ENCODE measurements around the gene SH3GLB1.

DNA sequence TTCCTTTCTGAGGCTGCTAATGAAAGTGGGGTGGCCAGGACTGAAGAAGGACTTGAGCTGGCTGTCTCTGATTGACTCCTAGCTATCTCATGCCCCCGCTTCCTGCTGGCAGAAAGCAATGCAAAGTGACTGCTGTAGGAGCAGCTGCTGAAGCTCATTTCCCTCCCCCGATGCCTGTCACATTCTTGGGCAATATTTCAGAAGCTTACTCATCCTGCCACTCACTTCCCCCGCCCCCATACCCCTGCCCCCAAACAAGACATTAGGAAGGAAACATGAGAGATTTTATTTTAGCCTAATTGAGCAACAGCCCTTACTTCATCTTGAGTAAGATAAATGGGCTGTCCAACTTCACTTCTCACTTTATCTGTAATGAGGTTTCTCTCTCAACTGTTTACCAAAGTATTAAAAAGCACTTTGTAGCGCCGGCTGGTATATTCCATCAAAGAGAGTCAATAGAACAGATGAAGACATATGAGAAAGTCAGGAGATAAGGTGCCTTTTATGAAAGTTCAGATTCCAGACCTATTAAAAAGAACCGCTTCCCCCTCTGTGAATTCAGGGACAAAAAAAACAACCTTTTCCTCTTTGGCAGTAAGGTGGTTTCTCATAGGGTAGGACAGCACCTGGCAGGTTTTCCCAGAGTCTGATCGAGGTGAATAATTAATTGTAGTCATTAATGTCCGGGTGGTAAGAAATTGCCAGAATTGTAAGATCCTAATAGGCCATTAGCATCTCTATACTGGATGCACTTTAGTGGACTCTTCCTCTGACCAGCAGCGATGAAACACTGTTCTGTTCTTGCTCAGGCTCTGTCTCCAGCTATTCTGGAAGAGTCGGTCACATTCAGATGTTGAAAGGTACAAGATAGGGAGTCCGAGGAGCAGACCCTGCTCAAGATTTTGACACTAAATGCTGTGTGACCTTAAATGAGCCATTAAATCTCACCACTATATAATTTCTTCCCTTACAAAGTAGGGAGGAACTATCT lies 70.2 kb downstream of the SH3GLB1 start:
- TF ChIP-seq, protein P1, sequence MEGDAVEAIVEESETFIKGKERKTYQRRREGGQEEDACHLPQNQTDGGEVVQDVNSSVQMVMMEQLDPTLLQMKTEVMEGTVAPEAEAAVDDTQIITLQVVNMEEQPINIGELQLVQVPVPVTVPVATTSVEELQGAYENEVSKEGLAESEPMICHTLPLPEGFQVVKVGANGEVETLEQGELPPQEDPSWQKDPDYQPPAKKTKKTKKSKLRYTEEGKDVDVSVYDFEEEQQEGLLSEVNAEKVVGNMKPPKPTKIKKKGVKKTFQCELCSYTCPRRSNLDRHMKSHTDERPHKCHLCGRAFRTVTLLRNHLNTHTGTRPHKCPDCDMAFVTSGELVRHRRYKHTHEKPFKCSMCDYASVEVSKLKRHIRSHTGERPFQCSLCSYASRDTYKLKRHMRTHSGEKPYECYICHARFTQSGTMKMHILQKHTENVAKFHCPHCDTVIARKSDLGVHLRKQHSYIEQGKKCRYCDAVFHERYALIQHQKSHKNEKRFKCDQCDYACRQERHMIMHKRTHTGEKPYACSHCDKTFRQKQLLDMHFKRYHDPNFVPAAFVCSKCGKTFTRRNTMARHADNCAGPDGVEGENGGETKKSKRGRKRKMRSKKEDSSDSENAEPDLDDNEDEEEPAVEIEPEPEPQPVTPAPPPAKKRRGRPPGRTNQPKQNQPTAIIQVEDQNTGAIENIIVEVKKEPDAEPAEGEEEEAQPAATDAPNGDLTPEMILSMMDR (IDR thresholded peaks at IDR 0.05), result no peak
- no peak for TF ChIP-seq ZNF121 (CRISPR knock-in tag; IDR thresholded peaks at IDR 0.05)
- TF ChIP-seq GABPB1 (CRISPR knock-in tag; IDR thresholded peaks at IDR 0.05), result no peak
- TF ChIP-seq ESRRA (CRISPR knock-in tag; IDR thresholded peaks at IDR 0.05; ENCODE audit: borderline replicate concordance), result no peak
- no peak for TF ChIP-seq IRF2 (CRISPR knock-in tag; IDR thresholded peaks at IDR 0.05; ENCODE audit: borderline replicate concordance, low read depth)
- no peak for TF ChIP-seq MYBL2 (CRISPR knock-in tag; IDR thresholded peaks at IDR 0.05)
- TF ChIP-seq SP1 (CRISPR knock-in tag; conservative IDR thresholded peaks at IDR 0.05), result no peak
- TF ChIP-seq ZNF396 (CRISPR knock-in tag; IDR thresholded peaks at IDR 0.05; ENCODE audit: borderline replicate concordance), result no peak
- TF ChIP-seq, protein P2, sequence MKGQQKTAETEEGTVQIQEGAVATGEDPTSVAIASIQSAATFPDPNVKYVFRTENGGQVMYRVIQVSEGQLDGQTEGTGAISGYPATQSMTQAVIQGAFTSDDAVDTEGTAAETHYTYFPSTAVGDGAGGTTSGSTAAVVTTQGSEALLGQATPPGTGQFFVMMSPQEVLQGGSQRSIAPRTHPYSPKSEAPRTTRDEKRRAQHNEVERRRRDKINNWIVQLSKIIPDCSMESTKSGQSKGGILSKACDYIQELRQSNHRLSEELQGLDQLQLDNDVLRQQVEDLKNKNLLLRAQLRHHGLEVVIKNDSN (CRISPR knock-in tag; IDR thresholded peaks at IDR 0.05), result no peak
- TF ChIP-seq, protein P3, sequence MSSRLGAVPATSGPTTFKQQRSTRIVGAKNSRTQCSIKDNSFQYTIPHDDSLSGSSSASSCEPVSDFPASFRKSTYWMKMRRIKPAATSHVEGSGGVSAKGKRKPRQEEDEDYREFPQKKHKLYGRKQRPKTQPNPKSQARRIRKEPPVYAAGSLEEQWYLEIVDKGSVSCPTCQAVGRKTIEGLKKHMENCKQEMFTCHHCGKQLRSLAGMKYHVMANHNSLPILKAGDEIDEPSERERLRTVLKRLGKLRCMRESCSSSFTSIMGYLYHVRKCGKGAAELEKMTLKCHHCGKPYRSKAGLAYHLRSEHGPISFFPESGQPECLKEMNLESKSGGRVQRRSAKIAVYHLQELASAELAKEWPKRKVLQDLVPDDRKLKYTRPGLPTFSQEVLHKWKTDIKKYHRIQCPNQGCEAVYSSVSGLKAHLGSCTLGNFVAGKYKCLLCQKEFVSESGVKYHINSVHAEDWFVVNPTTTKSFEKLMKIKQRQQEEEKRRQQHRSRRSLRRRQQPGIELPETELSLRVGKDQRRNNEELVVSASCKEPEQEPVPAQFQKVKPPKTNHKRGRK (CRISPR knock-in tag; IDR thresholded peaks at IDR 0.05; ENCODE audit: borderline replicate concordance), result no peak
- TF ChIP-seq, protein P4, sequence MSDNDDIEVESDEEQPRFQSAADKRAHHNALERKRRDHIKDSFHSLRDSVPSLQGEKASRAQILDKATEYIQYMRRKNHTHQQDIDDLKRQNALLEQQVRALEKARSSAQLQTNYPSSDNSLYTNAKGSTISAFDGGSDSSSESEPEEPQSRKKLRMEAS (CRISPR knock-in tag; IDR thresholded peaks at IDR 0.05), result no peak
